Stimulated activated CD4-positive, alpha-beta T cell treated with anti-CD3 and anti-CD28 coated beads, Interleukin-1b, Interleukin-23, amount 100 ng/mL, for 48 hours (primary cell): ENCODE data around the gene TBC1D3K.
"Not testable (repeated sequence)": the region's sequence is repeated elsewhere in the genome, so short reads cannot be mapped to it uniquely, and the experiment has no call there.

ENCODE experiments used
- DNase-seq: peaks from one replicate; pipeline ENCODE4 v3.0.0-alpha.2; 2020

The TBC1D3K gene

GRCh38 chr17:37924115-37924514, at the start of gene TBC1D3K:
Gene TBC1D3K, plus strand, starts transcription at chr17:37924415. Its CDS starts 1,585 bp downstream, at chr17:37926000.
- DNase-seq = not testable (repeated sequence)

GRCh38 chr17:37884516-37884915, 39.7 kb upstream of the TBC1D3K start:
- DNase-seq = no peak

GRCh38 chr17:37885136-37885535, 39.1 kb upstream of the TBC1D3K start:
- DNase-seq = no peak

- DNase-seq = no peak
These were observed 35.3 kb upstream of the TBC1D3K start for GRCh38 chr17:37888881-37889280.

GRCh38 chr17:37896961-37897360, 27.3 kb upstream of the TBC1D3K start:
- DNase-seq = not testable (repeated sequence)
